ENCODE measurements around the gene GLP1R.

DNA sequence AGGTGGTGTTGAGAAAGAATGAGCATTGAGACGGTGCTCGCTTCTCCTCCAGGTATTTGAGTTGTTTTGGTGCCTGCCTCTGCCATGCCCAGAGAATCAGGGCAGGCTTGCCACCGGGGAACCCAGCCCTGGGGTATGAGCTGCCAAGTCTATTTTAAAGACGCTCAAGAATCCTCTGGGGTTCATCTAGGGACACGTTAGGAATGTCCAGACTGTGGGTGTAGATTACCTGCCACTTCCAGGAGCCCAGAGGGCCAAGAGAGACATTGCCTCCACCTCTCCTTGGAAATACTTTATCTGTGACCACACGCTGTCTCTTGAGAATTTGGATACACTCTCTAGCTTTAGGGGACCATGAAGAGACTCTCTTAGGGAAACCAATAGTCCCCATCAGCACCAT, 38.1 kb downstream of the GLP1R start:
- TF ChIP-seq POLR2A (IDR thresholded peaks at IDR 0.05) (no peak), POLR2AphosphoS5 (IDR thresholded peaks at IDR 0.05) (no peak)
- TF ChIP-seq, protein P1, sequence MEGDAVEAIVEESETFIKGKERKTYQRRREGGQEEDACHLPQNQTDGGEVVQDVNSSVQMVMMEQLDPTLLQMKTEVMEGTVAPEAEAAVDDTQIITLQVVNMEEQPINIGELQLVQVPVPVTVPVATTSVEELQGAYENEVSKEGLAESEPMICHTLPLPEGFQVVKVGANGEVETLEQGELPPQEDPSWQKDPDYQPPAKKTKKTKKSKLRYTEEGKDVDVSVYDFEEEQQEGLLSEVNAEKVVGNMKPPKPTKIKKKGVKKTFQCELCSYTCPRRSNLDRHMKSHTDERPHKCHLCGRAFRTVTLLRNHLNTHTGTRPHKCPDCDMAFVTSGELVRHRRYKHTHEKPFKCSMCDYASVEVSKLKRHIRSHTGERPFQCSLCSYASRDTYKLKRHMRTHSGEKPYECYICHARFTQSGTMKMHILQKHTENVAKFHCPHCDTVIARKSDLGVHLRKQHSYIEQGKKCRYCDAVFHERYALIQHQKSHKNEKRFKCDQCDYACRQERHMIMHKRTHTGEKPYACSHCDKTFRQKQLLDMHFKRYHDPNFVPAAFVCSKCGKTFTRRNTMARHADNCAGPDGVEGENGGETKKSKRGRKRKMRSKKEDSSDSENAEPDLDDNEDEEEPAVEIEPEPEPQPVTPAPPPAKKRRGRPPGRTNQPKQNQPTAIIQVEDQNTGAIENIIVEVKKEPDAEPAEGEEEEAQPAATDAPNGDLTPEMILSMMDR (IDR thresholded peaks at IDR 0.05): no peak

Data from breast epithelium (tissue), 3 donors.